Islet precursor cell (in vitro differentiated cells): ENCODE data around the gene NOTUM.
"Not testable (repeated sequence)": the region's sequence is repeated elsewhere in the genome, so short reads cannot be mapped to it uniquely, and the experiment has no call there.

ENCODE experiments used
- DNase-seq: peaks from one replicate; pipeline ENCODE4 v3.0.0-alpha.2; 2018

NOTUM gene

DNA sequence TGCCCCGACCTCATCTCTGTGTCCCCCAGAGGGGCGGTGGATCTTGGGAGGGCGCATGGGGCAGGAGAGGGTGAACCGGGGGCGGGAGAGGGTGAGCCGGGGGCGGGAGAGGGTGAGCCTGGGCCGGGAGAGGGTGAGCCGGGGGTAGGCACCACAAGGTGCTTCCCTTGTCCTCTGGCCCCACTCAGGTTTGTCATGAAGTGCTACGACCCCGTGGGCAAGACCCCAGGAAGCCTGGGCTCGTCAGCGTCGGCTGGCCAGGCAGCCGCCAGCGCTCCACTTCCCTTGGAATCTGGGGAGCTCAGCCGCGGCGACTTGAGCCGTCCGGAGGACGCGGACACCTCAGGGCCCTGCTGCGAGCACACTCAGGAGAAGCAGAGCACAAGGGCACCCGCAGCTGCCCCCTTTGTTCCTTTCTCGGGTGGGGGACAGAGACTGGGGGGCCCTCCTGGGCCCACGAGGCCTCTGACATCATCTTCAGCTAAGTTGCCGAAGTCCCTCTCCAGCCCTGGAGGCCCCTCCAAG is 35.3 kb upstream of the NOTUM start:
- no peak for DNase-seq

DNA sequence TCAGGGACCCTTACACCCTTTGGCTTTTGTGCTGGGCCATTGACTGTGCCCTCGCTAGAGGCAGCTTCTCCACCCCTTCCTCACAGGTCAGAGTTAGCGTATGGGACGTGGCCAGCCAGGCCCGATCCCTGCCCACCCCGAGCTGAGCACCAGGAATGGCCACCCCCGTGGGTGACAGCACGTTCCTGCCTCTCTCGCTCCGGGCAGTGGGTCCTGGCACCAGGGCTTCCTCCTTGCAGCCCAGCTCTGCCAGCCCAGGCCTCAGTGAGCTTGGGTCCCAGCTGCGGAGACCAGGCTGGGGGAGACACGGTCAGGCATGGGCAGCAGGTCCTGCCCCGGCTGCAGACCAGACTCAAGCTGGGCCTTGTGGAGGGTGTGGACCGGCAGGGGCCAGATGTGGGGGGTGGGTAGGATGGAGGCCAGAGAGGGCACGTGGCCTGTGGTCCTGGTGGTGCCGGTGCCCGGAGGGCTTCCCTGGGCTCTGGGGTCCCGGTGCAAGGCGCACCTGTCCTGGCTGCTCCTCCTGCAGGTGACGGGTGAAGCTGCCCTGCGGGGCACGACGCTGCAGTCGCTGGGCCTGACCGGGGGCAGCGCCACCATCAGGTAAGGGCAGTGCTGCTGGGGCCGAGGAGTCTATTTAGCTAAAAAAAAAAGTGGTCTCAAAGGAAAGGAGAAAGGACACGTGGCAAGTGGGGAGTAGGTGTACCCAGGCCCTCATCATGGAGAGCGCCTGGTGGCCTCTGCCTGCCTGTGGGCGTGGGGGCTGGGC is 34.7 kb upstream of the NOTUM start:
- DNase-seq, result no peak

DNA sequence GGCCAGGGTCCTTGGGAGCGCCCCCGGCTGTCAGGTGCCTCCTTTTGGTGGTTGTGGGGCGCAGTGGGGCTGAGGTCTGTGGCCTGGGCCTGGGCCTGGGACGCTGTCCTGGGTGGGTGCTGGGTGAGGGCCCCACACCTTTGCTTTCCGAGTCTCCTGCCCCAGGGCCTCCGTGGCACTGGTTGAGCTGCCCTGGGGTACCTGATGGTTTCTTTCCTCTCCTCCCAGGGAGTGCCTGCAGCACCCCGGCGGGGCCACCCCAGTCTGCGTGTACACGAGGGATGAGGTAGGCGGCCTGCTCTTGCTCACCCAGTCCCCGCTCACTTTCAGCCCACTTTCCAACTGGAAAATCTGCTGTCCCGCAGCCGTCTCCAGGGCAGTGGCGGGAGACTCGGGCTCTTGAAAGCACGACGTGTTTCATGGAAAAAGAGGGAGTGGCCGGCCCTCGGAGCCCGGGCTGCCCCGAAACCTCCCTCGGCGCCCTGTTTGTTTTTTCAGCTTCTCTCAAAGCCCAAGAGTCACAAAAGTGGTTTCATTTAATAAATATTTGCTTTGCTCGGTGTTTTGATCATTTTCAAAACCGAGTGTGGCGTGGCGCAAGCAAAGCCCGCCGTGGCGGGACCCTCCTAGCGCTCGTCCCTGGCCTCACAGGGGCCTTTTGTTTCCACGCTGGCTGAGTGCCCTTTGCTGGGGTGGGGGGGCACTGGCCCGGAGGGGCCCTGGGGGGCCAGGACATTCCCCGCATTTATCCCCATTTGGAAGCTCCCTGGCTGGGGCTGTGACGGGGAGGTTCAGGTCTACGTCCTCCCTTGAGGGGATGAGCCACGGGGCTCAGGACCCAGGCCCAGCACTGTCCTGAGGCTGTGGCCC is 33.8 kb upstream of the NOTUM start:
- no peak for DNase-seq

DNA sequence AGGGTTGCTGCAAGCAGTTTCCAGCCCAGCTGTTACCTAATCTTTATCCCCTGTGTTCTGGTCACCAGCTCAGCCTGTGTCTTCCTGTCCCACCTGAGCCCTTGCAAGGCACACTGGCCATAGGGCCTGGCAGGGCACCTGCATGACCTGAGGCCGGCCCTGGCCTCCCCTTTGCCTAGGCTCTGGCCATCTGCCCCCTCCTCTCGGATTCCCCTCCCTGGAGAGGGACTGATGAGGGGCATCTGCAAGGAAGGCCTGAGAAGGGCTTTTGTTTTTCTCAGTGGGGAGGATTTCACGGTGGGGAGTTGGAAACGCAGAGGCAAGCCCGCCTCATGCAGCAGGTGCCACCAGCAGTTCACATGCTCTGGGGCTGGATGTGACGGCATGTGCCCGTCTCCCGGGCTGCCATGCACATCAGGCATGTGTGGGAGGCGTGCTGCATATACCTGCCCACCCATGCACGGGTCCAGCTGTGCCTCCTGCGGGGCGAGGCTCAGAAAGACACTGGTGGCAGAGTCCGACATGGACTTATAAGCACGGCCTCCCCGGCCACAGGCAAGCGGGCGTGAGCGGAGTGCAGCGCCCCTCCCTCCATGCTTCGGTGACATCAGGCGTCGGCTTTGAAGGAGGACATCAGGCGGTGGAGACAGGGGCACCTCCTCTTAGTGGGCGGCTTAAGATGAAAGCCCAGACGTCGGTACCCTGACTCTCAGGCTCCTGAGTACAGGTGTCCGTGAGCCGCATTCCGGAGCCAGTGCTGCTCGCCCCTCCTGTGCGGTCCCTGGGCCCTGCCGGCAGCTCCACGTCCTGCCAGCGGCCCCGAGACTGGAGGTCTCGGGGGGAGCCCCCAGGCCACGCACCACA is 33.0 kb upstream of the NOTUM start:
- no peak for DNase-seq

DNA sequence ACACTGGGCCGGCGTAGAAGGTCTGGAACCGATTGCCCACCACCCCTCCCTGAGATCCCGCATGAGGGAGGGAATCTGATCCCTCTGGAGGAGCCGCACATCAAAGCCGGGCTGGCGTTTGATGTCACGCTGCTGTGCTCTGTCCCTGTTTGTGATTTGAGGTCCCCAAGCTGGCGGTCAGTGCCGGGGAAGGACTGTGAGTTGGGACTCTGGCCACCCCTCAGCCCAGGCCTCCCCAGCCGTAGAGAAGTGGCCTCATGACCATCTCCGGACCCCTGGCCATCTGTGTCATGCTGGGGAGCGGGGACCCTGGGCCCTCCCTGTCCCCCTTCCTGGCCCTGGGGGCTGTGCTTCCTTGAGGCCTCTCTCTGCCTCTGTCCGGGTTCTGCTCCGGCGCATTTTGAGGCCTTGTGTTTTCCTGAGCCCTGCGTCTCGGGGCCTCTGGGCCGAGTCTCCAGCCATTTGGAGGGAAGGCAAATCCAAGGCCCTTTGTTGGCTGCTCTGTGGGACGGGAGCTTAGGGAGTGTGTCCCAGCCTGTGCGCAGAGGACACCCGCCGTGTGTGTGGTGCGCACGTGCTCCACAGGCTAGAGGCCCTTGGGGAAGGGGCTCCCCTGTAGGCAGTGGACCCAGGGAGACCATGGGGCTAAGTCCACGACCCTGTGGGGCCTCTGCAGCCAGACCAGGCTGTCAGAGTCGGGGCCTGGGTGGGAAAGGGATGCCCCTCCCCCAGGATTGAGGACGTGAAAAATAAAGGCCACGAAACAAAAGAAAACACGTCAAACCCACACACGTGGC is 31.5 kb upstream of the NOTUM start:
- DNase-seq, result no peak

DNA sequence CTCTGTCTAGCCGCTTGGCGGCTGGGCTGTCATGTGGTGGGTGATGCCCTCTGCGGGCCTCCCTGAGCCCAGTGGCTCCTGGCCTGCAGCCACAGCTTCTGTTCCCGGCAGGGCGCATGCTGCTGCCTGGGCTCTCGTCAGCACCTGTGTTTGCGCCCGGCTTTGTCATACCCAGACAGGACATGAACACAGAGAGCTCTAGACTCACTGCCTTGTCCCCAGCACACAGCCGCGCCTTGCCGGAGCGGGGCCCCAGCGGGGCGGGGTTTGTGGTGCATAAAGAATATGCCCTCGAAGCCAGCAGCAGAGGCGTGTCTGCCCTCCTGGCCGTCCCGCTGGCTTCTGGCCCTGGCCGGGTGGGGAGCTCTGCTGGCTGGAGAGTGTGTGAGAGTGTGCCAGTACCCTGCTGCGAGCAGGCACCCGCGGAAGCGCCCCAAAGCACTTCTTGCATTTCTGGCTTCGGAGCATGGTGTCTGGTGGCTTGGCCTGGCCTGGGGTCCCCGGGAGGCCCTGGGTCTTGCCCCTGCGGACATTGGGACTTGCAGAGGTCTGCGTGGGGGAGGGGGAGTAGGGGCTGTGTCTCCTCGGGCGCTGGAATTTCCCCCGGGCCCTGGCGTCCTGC is 30.8 kb upstream of the NOTUM start:
- DNase-seq, result peak; percentile 90

DNA sequence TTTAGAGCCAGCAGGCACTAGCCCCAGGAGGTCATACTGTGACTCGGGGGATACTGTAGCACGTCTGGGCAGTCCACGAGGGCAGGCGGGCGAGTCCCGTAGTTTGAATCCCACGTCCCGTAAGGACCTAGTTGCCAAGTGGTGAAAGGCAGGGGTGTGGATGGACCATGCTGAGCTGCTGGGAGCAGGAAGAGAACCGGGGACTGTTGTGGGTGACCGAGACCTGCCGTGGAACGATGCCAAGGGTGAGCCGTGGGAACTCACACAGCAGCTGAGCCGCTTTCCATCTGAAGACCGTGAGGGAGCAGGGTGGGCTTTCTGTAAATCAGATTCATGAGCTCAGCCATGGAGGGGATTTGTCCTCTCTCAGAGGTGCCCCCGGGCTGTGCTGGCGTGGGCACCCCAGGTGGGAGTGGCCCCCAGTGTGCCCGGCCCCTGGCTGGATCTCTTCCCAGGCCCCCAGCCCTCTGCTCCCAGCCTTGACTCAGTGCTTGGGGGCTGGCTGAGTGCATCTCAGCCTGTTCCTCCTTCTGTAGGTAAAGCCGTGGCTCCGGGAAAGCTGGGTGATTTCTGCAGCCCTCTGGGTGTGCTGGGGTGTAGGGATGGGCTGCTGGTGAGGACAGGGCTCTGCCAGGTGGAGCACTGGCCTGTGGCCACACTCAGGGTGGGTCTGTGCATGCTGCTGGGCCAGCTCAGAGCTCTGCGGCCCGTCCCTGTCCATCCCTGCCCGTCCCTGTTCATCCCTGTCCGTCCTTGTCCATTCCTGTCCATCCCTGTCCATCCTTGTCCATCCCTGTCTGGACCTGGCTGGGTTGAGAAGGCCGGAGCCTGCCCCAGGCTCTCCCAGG is 30.1 kb upstream of the NOTUM start:
- no peak for DNase-seq

DNA sequence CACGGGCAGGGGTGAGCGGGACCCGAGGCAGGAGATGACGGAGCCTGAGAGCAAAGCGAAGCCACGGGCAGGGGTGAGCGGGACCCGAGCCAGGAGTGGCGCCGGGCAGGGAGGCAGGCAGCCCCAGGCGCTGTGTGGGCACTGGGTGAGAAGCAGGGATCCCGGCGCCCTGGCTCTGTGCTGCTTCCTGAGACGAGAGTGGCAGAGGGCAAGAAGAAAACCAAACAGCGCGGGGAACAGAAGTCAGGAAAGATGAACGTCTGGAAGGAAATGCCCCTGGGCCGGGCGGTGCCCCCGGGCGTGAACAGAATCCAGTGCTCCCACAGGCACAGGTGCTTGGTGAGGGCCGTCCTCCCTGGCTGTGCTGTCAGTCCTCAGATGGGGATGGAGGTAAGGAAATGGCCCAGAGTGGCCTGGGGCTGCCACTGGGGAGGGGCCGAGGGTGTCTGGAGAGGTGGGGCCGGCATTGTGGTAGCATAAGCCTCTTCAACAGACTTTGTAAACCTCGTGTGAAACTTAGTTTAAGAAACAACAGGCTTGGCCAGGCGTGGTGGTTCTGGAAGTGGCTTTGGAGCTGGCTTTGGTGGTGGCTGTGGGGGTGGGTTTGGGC is 26.3 kb upstream of the NOTUM start:
- no peak for DNase-seq

DNA sequence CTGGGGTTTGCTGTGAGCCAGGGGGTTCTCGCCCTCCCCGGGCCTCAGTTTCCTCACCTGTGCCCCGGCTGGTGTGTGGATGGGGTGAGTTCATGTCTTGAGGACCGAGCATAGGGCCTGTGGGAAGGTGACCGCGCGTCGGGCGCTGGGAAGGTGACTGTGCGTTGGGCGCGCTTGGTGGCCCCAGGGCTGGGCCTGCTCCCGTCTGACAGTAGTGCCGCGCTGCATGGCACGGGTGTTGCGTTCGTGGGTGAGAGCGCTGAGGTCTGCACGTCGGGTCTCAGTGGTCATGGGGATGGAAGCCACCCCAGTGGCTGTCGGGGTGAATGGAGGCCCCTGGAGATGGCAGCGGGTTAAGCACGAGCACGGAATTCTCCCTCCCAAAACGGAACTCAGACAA is 25.6 kb upstream of the NOTUM start:
- DNase-seq, result no peak

DNA sequence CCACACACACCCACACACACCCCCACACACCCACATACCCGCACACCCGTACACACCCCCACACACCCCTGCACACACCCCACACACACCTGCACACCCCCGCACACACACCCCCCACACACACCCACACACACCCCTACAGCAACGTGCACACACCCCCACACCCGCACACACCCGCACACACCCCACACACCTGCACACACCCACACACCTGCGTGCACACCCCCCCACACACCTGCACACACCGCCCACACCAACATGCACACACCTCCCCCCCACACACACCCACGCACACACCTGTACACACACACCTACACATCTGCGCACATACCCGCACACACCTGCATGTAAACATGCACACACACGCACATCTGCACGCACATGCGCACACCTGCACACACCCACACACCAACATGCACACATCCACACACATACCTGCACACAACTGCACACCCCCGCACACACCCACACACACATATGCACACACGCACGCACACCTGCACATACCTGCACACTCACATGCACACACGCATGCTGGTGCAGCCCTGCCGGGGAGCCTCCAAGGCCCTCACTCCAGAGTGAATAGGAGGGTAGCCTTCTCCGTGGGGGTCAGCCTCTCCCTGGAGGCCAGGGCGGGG is 23.9 kb upstream of the NOTUM start:
- DNase-seq, result no peak

DNA sequence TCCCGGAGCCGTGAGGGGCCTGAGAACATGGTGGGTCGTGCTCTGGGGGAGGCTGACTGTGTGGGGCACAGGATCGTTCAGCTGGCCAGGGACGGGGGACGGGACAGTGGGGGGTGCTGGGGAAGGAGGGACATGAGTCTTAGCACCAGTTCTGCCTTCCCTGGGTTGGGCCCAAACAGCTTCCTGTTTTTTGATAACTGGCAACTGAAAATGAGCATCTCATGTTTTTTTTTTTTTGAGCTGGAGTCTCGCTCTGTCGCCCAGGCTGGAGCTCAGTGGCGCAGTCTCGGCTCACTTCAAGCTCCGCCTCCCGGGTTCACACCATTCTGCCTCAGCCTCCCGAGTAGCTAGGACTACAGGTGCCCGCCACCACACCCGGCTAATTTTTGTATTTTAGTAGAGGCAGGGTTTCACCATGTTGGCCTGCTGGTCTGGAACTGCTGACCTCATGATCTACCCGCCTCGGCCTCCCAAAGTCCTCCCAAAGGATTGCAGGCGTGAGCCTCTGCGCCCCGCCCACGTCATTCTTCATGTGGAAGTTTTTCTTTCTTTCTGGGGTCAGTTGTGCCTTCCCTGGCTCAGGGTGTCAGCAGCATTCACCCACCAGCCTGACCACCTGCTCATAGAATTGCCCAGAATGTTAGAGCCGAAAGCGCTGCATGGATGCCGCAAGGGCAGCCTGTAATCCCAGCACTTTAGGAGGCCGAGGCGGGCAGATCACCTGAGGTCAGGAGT is 22.8 kb upstream of the NOTUM start:
- DNase-seq, result no peak

DNA sequence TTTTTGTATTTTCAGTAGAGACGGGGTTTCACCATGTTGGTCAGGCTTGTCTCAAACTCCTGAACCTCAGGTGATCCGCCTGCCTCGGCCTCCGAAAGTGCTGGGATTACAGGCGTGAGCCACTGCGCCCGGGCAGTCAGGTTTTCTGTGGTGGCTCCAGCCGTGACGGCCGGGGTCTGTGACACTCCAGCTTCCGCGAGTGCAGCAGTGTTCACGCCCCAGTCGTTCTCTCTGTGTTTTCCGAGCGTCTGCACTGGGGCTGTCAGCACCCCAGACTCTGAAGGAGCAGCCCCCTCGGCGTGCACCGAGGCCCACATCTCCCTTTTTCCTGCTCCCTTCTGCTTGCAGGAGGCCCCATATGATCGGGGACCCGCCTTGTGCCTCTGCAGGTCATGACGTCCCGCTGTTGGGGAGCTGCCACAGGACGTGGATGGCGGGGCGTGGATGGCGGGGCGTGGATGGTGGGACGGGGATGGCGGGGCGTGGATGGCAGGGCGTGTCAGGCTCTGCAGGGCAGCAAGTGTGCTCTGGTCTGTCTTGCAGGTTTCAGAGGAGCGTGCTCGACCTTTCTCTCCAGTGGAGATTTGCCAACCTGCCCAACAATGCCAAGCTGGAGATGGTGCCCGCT is 22.1 kb upstream of the NOTUM start:
- DNase-seq, result no peak

DNA sequence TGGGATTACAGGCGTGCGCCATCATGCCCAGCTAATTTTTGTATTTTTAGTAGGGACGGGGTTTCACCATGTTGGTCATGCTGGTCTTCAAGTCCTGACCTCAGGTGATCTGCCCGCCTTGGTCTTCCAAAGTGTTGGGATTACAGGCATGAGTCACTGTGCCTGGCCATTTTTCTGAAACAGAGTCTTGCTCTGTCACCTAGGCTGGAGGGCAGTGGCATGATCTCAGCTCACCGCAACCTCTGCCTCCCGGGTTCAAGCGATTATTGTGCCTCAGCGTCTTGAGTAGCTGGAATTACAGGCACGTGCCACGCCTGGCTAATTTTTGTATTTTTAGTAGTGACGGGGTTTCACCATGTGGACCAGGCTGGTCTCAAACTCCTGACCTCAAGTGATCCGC is 20.5 kb upstream of the NOTUM start:
- not testable (repeated sequence) for DNase-seq

DNA sequence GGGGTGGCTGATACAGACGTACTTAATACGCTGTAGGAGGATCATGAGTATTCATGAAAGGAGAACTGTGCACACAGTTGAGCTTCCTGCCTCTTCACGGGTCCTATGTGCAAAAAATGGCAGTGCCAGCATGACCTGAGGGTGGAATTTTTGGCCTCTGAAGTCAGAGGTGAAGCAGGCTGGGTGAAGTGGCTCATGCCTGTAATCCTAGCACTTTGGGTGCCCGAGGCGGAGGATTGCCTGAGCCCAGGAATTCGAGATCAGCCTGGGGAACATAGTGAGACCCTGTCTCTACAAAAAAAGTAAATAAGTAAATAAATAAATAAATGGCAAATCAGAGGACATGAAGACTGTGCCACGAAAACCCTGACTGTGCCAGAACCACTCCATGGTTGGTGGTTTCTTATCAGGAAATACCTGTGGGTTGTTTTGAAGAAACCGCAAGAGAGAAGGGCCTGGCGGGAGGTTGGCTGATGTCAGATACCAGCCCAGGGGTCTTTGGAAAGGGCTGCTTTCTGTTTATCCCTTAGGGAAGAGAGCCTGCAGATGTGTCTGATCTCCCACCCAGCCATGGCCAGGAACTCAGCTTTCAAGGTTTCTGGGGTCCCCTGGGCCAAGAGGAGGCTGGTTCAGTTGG is 19.8 kb upstream of the NOTUM start:
- DNase-seq, result peak; percentile 77

DNA sequence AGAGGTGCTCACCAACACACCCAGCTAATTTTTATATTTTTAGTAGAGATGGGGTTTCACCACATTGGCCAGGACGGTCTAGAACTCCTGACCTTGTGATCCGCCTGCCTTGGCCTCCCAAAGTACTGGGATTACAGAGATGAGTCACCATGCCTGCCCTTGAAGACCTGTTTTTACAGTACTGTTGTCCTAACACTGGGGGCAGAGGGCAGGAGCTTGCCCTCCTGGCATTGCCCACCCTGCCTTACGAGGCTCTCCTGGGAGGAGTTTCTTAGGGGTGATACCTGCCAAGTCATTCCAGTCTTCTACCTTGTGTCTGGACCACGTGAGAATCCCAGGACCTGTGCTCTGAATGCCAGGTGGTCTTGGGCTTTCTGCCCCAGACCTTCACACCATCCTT is 19.1 kb upstream of the NOTUM start:
- no peak for DNase-seq

DNA sequence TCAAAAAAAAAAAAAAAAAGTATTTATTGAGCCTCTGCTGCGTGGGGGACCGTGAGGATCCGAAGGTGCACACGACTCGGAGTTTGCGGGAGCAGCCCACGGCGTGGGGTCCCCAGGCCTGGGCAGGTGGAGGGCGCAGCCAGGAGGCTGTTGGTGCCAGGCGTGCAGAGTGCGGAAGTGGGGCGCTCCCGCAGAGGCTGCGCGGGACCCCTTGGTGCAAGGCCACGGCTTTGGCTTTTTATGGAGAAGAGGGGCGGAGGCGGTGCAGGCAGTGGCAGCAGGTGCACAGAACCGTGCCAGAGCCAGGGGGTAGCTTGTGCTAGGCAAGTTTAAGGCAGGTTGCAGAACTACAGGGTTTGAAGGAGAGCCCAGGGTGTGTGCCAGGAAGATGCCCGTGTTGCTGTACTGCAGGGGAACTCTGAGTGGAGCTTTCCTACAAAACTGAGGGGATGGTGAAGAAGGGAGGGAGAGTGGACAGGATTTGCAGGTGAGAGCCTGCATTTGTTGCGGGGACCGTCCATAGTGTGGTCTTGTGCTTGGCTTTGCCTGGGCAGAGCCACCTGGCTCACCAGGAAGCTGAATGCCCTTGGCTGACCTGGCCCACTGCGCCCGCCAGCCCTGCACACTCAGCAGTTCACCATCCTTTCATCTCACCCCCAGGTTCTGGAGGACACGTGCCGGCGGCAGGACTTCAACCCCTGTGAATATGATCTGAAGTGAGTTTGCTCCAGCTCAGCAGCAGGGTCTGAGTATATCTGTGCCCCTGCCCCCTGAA is 17.7 kb upstream of the NOTUM start:
- DNase-seq, result no peak

DNA sequence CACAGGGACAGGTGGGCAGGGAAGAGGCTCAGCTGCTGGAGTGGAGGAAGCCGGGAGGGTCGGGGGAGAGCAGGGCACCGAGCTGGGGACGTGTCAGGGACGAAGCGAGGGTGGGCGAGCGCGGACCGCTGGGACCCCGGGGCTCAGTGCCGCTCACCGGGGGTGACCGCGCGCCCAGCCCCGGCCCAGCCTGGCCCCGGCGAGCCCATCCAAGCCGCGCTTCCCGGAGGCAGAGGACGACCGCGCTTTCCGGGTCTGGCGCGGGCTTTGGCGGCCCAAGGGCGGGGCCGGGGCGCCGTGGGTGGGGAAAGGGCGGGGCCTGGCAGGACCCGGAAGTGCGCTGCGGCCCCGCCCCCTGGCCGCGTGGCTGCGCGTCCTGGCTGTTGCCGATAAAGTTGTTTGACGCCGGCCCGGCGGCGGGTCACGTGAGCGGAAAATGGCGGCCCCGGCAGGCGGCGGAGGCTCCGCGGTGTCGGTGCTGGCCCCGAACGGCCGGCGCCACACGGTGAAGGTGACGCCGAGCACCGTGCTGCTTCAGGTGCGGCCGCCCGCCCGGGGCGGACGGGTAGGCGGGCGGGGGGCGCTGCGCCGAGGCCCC is 16.3 kb upstream of the NOTUM start, which contains the start of gene ASPSCR1:
Gene ASPSCR1 (plus strand): TSS at position 419 of the 598 bp plus-strand sequence. CDS start 18 bp downstream, at position 437.
- DNase-seq, result peak; percentile 95
